T-cell (primary cell): ENCODE measurements around the gene TPRKB. TPM values are rescaled to one million over a fixed set of nuclear protein-coding genes. Genes with fewer than 3 reads are reported as not detected.
"Not testable (repeated sequence)": the region's sequence is repeated elsewhere in the genome, so short reads cannot be mapped to it uniquely, and the experiment has no call there.

Source experiments
- ATAC-seq, 4 experiments: fragments of 200-7000 bp in 3 of 4; fragments of 150-1000 bp in 1 of 4; cut with Tn5 transposase; replicated peaks in 1 of 4; 1 replicate in 3 of 4; 2 replicates in 1 of 4; pipeline ENCODE4 v1.10.0; 2021; ENCODE audit warnings: moderate library complexity in 3 of 4, mild to moderate bottlenecking in 2 of 4, moderate number of reproducible peaks in 1 of 4
- CTCF ChIA-PET, 2 donors: fragments of 300-600 bp; sonication (Branson Sonifier 250); formaldehyde crosslinking; loops; one replicate each; lab custom pipeline; 2022; ENCODE audit warnings: antibody characterized with exemption in 2 of 2; lab: Charles Lee
- POLR2A ChIA-PET, 2 donors: fragments of 300-600 bp; sonication (Branson Sonifier 250); formaldehyde crosslinking; loops; one replicate each; lab custom pipeline; 2022; ENCODE audit warnings: antibody characterized with exemption in 2 of 2; lab: Charles Lee
- DNase-seq, 35 experiments: peaks; one replicate each; pipeline versions ENCODE4 v3.0.0 to v3.0.0-alpha.2; 2013 to 2023
- H3K27ac ChIP-seq: one replicate; pipeline ENCODE4 v1.5.1; 2013; ENCODE audit warnings: low read length
- H3K27me3 ChIP-seq, 2 experiments: replicated peaks in 1 of 2; 1 replicate in 1 of 2; 2 replicates in 1 of 2; pipeline versions ENCODE4 v1.6.1 to v1.7.0; 2013; ENCODE audit warnings: low read length in 1 of 2, mixed read lengths in 1 of 2; ENCODE audit not compliant: control insufficient read depth in 2 of 2, insufficient read depth in 2 of 2; ENCODE audit errors: extremely low read depth in 1 of 2
- H3K36me3 ChIP-seq, 2 donors: 1 replicate in 1 of 2; 2 replicates in 1 of 2; pipeline versions ENCODE4 v1.6.1 to v1.7.0; 2013; ENCODE audit warnings: low read length in 1 of 2; ENCODE audit not compliant: control insufficient read depth in 2 of 2, insufficient read depth in 1 of 2; ENCODE audit errors: extremely low read depth in 1 of 2
- H3K4me1 ChIP-seq, 2 experiments: 1 replicate in 1 of 2; 2 replicates in 1 of 2; pipeline versions ENCODE4 v1.6.1 to v1.7.0; 2013; ENCODE audit warnings: low read length in 2 of 2, mixed read lengths in 1 of 2; ENCODE audit not compliant: insufficient read depth in 2 of 2, control insufficient read depth in 1 of 2; ENCODE audit errors: extremely low read depth in 1 of 2
- H3K4me3 ChIP-seq, 2 donors: 1 replicate in 1 of 2; 2 replicates in 1 of 2; pipeline versions ENCODE4 v1.5.1 to v1.7.0; 2013; ENCODE audit warnings: mild to moderate bottlenecking in 2 of 2, low read length in 1 of 2, moderate library complexity in 1 of 2; ENCODE audit not compliant: control insufficient read depth in 1 of 2; ENCODE audit errors: extremely low read depth in 1 of 2
- H3K9me3 ChIP-seq: 2 replicates; pipeline ENCODE4 v1.7.0; 2013
- H3K27ac Mint-ChIP-seq, 2 donors: one replicate each; pipeline ENCODE4 v1.8.0; 2020 to 2021; ENCODE audit warnings: mild to moderate bottlenecking in 2 of 2, mixed read lengths in 2 of 2
- H3K27me3 Mint-ChIP-seq, 2 donors: one replicate each; pipeline ENCODE4 v1.8.0; 2021 to 2022; ENCODE audit warnings: mixed read lengths in 2 of 2
- H3K36me3 Mint-ChIP-seq: one replicate; pipeline ENCODE4 v1.8.0; 2021; ENCODE audit warnings: mixed read lengths
- H3K4me1 Mint-ChIP-seq, 3 donors: one replicate each; pipeline ENCODE4 v1.8.0; 2020 to 2022; ENCODE audit warnings: mixed read lengths in 3 of 3, mild to moderate bottlenecking in 1 of 3
- H3K4me3 Mint-ChIP-seq, 3 donors: one replicate each; pipeline ENCODE4 v1.8.0; 2020 to 2022; ENCODE audit warnings: mild to moderate bottlenecking in 3 of 3, mixed read lengths in 3 of 3, moderate library complexity in 3 of 3
- H3K9me3 Mint-ChIP-seq, 3 donors: one replicate each; pipeline ENCODE4 v1.8.0; 2020 to 2022; ENCODE audit warnings: mixed read lengths in 3 of 3
- WGBS: methylation state at CpG from one replicate; pipeline ENCODE4 v1.1.5; 2013; ENCODE audit warnings: missing lambda C conversion rate; ENCODE audit not compliant: insufficient coverage; 5-methylcytosine and 5-hydroxymethylcytosine counted together
- total RNA-seq, 35 experiments: library from RNA in 6 of 35; stranded (reverse) in 6 of 35; fragments of 120-200 nt in 1 of 35; gene quantifications; one replicate each; pipeline versions ENCODE4 v1.2.1 to v1.2.4 and lab custom pipeline; 2013 to 2026

Gene TPRKB
- total RNA-seq, 5 donors from 2014 or later (not counting 1 experiment from before 2014, with no cell fraction given), result 17.2 to 23.5 (median 20.1) TPM

DNA sequence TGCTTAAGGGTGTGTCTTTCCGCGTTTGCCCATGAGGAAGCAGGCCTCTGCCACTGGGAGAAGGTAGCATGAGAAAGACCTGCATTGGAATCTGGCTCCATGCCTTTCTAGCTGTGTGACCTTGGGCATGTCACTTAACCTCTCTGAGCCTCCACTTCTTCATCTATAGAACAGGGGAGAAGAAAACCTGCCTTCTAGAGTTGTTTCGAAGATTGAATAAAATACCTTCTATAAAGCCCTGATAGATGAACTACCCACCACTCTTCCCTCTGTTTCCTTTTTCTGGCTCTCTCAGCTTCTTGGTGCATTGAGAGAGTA is 35.7 kb downstream of the TPRKB start:
- ATAC-seq, H3K36me3 Mint-ChIP-seq, H3K4me3 Mint-ChIP-seq, H3K36me3 ChIP-seq, H3K4me3 ChIP-seq, POLR2A ChIA-PET, H3K27ac ChIP-seq, DNase-seq, H3K9me3 ChIP-seq, H3K4me1 ChIP-seq, H3K4me1 Mint-ChIP-seq, CTCF ChIA-PET, H3K9me3 Mint-ChIP-seq, H3K27ac Mint-ChIP-seq: not testable (repeated sequence)
- H3K27me3 Mint-ChIP-seq, result peaks cover 27 to 37% of the 10 kb centered on the region in 2 donors
- peaks cover 0 to 36% of the 10 kb centered on the region in 2 experiments for H3K27me3 ChIP-seq
- WGBS, result no CpG with 5 or more reads among the region's 3 CpGs

DNA sequence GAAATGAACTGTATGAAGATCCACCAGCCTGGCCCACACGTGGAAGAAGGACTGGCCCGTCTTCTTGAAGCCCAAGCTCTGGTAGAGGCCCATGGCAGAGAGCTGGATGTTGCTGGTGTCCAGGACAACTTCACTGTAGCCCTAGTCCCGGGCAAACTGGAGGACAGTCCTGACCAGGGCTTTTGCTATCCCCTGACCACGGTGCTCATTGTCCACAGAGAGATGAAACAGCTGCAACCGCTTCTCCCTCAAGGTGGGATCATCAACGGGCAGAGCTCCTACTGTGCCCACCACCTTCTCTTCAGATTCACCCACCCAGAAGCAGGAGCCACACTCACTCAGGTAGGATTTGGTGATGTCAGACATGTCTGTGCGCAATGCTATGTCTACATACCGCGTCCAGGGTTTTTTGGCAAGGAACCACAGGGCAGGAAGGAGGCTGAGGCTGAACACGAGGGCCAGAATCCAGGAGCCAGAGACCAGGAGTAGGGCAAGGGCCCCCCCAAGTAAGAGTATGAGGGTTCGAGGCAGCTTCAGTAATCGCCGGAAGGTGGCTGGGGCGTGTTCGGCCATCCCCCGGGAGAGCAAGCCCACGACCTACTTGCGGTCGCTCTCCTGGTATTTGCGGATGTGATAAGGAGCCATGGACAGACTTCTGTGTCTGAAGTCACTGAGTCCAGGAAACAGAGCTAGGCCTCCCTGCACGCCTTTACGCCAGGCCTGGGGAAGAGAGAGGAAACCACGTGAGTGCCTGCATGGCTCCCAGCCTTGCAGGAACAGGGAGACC is 36.3 kb downstream of the TPRKB start:
- peaks cover 4% of the 10 kb centered on the region for H3K36me3 Mint-ChIP-seq
- ChIA-PET CTCF (no interaction called here), POLR2A (no interaction called here)
- H3K27me3 ChIP-seq, result peaks cover 0 to 36% of the 10 kb centered on the region in 2 experiments
- no peak overlapping the region for H3K4me3 Mint-ChIP-seq
- ATAC-seq (no peak), DNase-seq (no peak)
- WGBS, result 56% methylated on average over 13 of the region's 23 CpGs
- no peak overlapping the region for H3K27ac ChIP-seq
- no peaks in the 10 kb centered on the region for H3K9me3 ChIP-seq
- H3K4me1 ChIP-seq, result no peaks in the 10 kb centered on the region
- H3K9me3 Mint-ChIP-seq, result no peaks in the 10 kb centered on the region
- H3K27ac Mint-ChIP-seq, result no peak overlapping the region
- peaks cover 27 to 37% of the 10 kb centered on the region in 2 donors for H3K27me3 Mint-ChIP-seq
- no peaks in the 10 kb centered on the region for H3K36me3 ChIP-seq
- H3K4me1 Mint-ChIP-seq, result no peaks in the 10 kb centered on the region
- H3K4me3 ChIP-seq, result no peak overlapping the region

DNA sequence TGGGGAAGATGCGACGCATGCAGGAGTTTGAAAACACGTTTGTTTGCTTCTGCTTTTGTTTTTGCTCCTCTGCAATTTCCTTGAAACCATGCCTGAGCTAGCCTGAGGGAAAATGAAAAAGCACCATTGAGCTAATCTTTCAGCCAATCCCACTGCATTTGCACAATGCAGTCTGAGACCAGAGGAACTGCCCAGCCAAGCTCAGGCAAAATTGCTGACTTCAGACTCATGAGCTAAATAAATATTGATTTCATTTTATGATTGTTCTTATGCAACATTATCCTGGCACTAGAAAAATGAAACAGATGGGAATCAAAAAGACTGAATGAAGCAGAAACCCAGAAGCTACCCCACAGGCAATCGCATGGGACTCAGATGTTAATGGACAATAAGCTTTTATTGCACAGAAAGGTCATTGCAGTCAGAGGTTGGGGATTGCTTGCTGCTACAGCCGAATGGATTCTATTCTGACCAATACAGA is 37.0 kb downstream of the TPRKB start:
- Mint-ChIP-seq H3K9me3 (no peaks in the 10 kb centered on the region), H3K27ac (no peak overlapping the region), H3K27me3 (peaks cover 21 to 35% of the 10 kb centered on the region in 2 donors), H3K36me3 (peaks cover 4% of the 10 kb centered on the region), H3K4me1 (no peaks in the 10 kb centered on the region), H3K4me3 (no peak overlapping the region)
- DNase-seq, result no peak
- POLR2A ChIA-PET, result no interaction called here
- Histone ChIP-seq H3K9me3 (no peaks in the 10 kb centered on the region), H3K27ac (no peak overlapping the region), H3K36me3 (no peaks in the 10 kb centered on the region), H3K4me3 (no peak overlapping the region), H3K4me1 (no peaks in the 10 kb centered on the region), H3K27me3 (peaks cover 0 to 34% of the 10 kb centered on the region in 2 experiments)
- ATAC-seq, result no peak
- WGBS, result 17% methylated on average over 1 of the region's 5 CpGs
- CTCF ChIA-PET, result no interaction called here

DNA sequence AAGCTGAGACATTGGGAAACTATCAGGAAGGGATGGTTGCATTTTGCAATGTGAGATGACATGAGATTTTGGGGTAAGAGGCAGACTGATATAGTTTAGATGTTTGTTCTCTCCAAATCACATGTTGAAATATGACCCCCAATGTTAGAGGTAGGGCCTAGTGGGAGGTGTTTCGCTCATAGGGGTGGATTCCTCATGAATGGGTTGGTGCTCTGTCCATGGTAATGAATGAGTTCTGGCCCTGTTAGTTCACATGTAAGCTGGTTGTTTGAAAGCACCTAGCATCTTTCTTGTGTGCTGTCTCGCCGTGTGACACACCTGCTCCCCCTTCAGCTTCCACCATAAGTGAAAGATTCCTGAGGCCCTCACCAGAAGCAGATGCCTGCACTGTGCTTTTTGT is 37.7 kb downstream of the TPRKB start:
- 100% methylated on average over 1 of the region's 3 CpGs for WGBS
- H3K27ac Mint-ChIP-seq, result no peak overlapping the region
- CTCF ChIA-PET, result interaction anchor here in 1 of 2 donors (0.6 kb wide), 1 partner anchor 7 kb away, joined by 4 read pairs; no protein-coding TSS in a partner anchor

DNA sequence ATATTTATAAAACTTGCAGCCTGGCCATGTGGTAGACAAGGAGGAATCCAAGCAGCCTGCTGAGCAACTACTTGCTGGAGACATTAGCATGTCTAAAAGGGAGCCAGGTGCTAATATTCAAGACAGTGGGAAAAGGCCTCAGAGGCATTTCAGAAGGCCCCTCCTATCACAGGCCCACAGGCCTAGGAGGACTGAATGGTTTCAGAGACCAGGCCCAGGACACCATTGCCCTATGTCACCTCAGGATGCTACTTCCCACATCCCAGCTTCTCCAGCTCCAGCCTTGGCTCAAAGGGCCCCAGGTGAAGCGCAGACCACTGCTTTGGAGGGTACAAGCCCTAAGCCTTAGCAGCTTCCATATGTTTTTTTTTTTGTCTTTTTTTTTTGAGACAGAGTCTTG is 39.0 kb downstream of the TPRKB start:
- no peak overlapping the region for H3K4me3 ChIP-seq
- peaks cover 12 to 19% of the 10 kb centered on the region in 2 donors for H3K27me3 Mint-ChIP-seq
- DNase-seq, result no peak
- peaks cover 0 to 15% of the 10 kb centered on the region in 2 experiments for H3K27me3 ChIP-seq
- H3K4me3 Mint-ChIP-seq, result no peak overlapping the region
- no peaks in the 10 kb centered on the region for H3K9me3 ChIP-seq
- no peaks in the 10 kb centered on the region for H3K9me3 Mint-ChIP-seq
- H3K4me1 Mint-ChIP-seq, result no peaks in the 10 kb centered on the region
- 73% methylated on average over 1 of the region's 1 CpG for WGBS
- ChIA-PET POLR2A (no interaction called here), CTCF (no interaction called here)
- no peak overlapping the region for H3K27ac ChIP-seq
- no peaks in the 10 kb centered on the region for H3K36me3 ChIP-seq
- peaks cover 4% of the 10 kb centered on the region for H3K36me3 Mint-ChIP-seq
- ATAC-seq, result no peak
- no peak overlapping the region for H3K27ac Mint-ChIP-seq
- no peaks in the 10 kb centered on the region for H3K4me1 ChIP-seq

More for the DNA sequence above, 37.7 kb downstream of the TPRKB start:
- Mint-ChIP-seq H3K36me3 (peaks cover 4% of the 10 kb centered on the region), H3K9me3 (no peaks in the 10 kb centered on the region), H3K27me3 (peaks cover 17 to 28% of the 10 kb centered on the region in 2 donors), H3K4me3 (no peak overlapping the region), H3K4me1 (no peaks in the 10 kb centered on the region)
- POLR2A ChIA-PET, result no interaction called here
- no peaks in the 10 kb centered on the region for H3K4me1 ChIP-seq
- no peak for DNase-seq
- no peak for ATAC-seq
- H3K9me3 ChIP-seq, result no peaks in the 10 kb centered on the region
- H3K36me3 ChIP-seq, result no peaks in the 10 kb centered on the region
- peaks cover 0 to 26% of the 10 kb centered on the region in 2 experiments for H3K27me3 ChIP-seq
- no peak overlapping the region for H3K27ac ChIP-seq
- no peak overlapping the region for H3K4me3 ChIP-seq

DNA sequence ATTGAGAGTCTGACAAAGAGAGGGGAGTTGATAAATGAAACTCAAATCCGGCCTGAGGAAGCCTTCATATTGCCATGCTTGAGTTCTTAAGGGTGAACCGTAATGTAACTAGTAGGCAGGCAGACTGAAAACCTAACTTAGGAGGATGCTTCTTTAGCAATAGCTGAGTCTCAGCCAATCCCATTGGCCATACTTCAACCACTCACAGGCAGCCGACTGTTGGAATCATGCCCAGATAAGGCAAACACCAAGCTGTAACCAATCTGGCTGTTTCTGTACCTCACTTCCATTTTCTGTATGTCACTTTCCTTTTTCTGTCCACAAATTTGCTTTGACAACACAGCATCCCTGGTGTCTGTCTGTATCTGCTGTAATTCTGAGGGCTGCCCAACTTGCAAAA is 39.5 kb downstream of the TPRKB start:
- DNase-seq (no peak), ATAC-seq (no peak)
- Histone ChIP-seq H3K27me3 (peaks cover 0 to 15% of the 10 kb centered on the region in 2 experiments), H3K9me3 (no peaks in the 10 kb centered on the region), H3K36me3 (no peaks in the 10 kb centered on the region), H3K4me1 (no peaks in the 10 kb centered on the region), H3K4me3 (no peak overlapping the region), H3K27ac (no peak overlapping the region)
- Mint-ChIP-seq H3K36me3 (peaks cover 4% of the 10 kb centered on the region), H3K27ac (no peak overlapping the region), H3K9me3 (no peaks in the 10 kb centered on the region), H3K27me3 (peaks cover 9 to 19% of the 10 kb centered on the region in 2 donors), H3K4me1 (no peaks in the 10 kb centered on the region), H3K4me3 (no peak overlapping the region)
- CTCF ChIA-PET, result no interaction called here
- POLR2A ChIA-PET, result no interaction called here
- WGBS, result 58% methylated on average over 2 of the region's 3 CpGs
